HG03025 (cell line): ENCODE measurements around the gene GH1.
"Not testable (repeated sequence)": the region's sequence is repeated elsewhere in the genome, so short reads cannot be mapped to it uniquely, and the experiment has no call there.

Source experiments
- ATAC-seq: cut with Tn5 transposase; IDR thresholded peaks from one replicate; pipeline ENCODE4 v1.9.1; 2021; ENCODE audit warnings: mild to moderate bottlenecking, moderate library complexity; ENCODE audit not compliant: unreplicated experiment, low FRiP score

GH1 gene

GRCh38 chr17:63869491-63870291 is 48.9 kb downstream of the GH1 start:
- ATAC-seq = not testable (repeated sequence)
